GM12873 (cell line): ENCODE results near the gene MLLT10.

Experiments used
- TF ChIP-seq, protein P1 (sequence below): IDR thresholded peaks from 2 replicates; pipeline ENCODE4 v1.5.1; 2012; ENCODE audit warnings: low read depth, mild to moderate bottlenecking, moderate library complexity, low read length, control low read depth; ENCODE audit not compliant: insufficient read depth; ENCODE audit errors: missing control alignments

The MLLT10 gene

DNA sequence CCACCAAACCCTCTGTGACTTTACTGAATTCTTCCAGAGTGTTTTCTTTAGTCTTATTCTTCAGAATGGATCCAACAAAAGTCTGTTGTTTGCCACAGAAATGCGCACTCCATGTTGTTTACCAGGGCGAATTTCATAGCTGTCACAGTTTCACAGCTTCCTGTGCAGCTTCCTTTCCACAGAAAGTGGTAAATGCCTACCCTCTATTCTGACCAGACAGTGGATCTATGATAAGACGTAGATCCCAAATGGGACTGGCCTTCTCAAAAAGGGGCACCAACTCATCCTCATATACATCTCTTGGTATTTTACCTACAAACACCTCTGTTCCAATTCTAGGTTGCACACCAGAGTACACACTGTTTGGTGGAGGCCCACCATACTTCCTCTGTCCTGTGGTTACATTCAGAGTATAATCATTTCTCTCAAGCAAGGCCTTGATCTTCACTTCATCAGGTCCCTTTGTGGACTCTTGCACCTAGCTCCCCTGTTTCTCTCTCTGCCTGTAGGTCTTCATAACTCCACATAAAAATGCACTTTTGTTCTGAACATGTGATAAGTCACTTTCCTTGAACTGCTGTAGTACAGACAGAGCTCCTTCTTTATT, 91.7 kb downstream of the MLLT10 start:
- TF ChIP-seq, protein P1, sequence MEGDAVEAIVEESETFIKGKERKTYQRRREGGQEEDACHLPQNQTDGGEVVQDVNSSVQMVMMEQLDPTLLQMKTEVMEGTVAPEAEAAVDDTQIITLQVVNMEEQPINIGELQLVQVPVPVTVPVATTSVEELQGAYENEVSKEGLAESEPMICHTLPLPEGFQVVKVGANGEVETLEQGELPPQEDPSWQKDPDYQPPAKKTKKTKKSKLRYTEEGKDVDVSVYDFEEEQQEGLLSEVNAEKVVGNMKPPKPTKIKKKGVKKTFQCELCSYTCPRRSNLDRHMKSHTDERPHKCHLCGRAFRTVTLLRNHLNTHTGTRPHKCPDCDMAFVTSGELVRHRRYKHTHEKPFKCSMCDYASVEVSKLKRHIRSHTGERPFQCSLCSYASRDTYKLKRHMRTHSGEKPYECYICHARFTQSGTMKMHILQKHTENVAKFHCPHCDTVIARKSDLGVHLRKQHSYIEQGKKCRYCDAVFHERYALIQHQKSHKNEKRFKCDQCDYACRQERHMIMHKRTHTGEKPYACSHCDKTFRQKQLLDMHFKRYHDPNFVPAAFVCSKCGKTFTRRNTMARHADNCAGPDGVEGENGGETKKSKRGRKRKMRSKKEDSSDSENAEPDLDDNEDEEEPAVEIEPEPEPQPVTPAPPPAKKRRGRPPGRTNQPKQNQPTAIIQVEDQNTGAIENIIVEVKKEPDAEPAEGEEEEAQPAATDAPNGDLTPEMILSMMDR: no peak

GRCh38 chr10:21626457-21627161, 92.6 kb downstream of the MLLT10 start:
- TF ChIP-seq, protein P1: no peak

DNA sequence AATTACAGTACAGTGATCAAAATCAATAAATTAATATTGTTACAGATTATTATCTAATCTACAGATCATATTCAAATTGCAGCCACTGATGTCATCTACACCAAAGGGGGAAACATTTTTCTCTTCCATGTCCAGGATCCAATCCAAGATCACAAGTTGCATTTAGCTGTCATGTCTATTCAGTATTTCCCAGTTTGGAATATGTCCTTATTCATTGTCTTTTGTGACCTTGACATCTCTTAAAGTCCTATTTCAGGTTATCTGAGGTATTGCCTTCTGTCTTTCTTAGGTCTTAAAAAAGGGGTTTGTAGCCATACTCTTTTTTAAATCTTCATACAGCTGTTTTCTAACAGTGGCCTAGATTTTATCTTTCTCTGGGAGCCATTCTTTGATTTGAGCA, 93.3 kb downstream of the MLLT10 start:
- TF ChIP-seq, protein P1: no peak

DNA sequence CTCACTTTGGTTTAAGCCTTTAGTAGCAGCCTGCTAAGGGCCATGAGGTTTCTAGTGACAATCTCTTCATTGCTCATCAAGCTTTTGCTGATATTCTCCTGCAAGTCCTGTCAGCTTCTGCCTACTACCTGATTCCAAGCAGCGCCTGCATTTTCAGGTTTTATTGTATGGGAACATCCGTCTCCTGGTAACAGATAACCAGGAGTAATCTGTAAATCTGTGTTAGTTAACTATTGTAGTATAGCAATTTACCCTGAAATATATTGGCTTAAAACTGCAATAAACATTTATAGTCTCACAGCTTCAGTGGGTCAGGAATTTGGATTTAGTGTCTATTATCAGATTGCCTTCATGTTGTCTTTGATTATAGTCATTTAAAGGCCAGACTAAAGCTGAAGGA, 94.0 kb downstream of the MLLT10 start:
- TF ChIP-seq, protein P1: no peak

- TF ChIP-seq, protein P1: no peak
These were observed 100.8 kb downstream of the MLLT10 start for GRCh38 chr10:21634599-21635365.

DNA sequence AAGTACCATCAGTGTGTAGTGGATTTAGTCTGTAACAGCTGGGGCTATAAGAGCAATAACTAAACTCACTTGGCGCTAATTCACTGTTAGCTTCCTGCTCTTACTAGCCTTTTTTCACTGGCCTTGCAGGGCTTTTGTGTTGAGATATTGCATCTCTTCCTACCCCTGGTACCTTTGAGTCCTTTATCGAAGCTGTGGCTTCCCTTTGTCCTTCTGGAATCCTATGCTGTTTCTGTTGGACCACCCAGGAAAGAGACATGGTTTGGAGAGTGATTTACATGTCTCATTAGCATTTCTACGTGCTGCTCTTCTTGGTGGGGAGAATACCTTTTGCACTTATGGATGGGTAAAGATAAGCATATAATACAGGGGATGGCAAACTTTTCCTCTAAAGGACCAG, 103.8 kb downstream of the MLLT10 start:
- TF ChIP-seq, protein P1: no peak

- TF ChIP-seq, protein P1: no peak
These were observed 104.6 kb downstream of the MLLT10 start for GRCh38 chr10:21638681-21639080.
